Measurements from ENCODE around the gene SMARCC1. TPM values are rescaled to one million over a fixed set of nuclear protein-coding genes. Genes with fewer than 3 reads are reported as not detected.

Gene SMARCC1
- polyA plus RNA-seq, 1 experiment = 38.5 TPM

GRCh38 chr3:47782446-47783308 lies 984 bp upstream of the SMARCC1 start:
- ChIA-PET POLR2A (no interaction called here), CTCF (interaction anchor here (0.6 kb wide), 1 partner anchor 227 kb away, joined by 3 read pairs; no protein-coding TSS in a partner anchor)
- H3K4me3 ChIP-seq (ENCODE audit: low read depth, low read length) = peak overlapping the region; percentile 89
- H3K27me3 ChIP-seq (ENCODE audit: control insufficient read depth, insufficient read depth, low read length) = no peaks in the 10 kb centered on the region
- no peak for TF ChIP-seq CTCF (IDR thresholded peaks at IDR 0.05; ENCODE audit: low read depth, low read length)
- H3K9me3 ChIP-seq (ENCODE audit: control insufficient read depth, insufficient read depth, low read length) = no peaks in the 10 kb centered on the region; the same call in 1 of the 2 replicates
- peak overlapping the region; percentile 98 for H3K27ac ChIP-seq (ENCODE audit: low read depth, low read length)
- no peak for DNase-seq (ENCODE audit: low read depth, low spot score)

GRCh38 chr3:47780741-47781684 lies 680 bp downstream of the SMARCC1 start:
- H3K27ac ChIP-seq (ENCODE audit: low read depth, low read length) = peak overlapping the region; percentile 90
- ChIA-PET POLR2A (interaction anchor here (0.6 to 0.7 kb wide), 2 partner anchors 15 to 18 kb away, joined by 3 read pairs; no protein-coding TSS in a partner anchor), CTCF (interaction anchor here (0.5 kb wide), 1 partner anchor 1045 kb away, joined by 5 read pairs; no protein-coding TSS in a partner anchor)
- H3K27me3 ChIP-seq (ENCODE audit: control insufficient read depth, insufficient read depth, low read length) = no peaks in the 10 kb centered on the region
- no peak for TF ChIP-seq CTCF (IDR thresholded peaks at IDR 0.05; ENCODE audit: low read depth, low read length)
- no peak for DNase-seq (ENCODE audit: low read depth, low spot score)
- H3K4me3 ChIP-seq (ENCODE audit: low read depth, low read length) = peak overlapping the region; percentile 89
- H3K9me3 ChIP-seq (ENCODE audit: control insufficient read depth, insufficient read depth, low read length) = no peaks in the 10 kb centered on the region; the same call in 1 of the 2 replicates

GRCh38 chr3:47778746-47779145 lies 2.9 kb downstream of the SMARCC1 start:
- H3K27me3 ChIP-seq (ENCODE audit: control insufficient read depth, insufficient read depth, low read length) = no peaks in the 10 kb centered on the region
- POLR2A ChIA-PET = no interaction called here
- no peak overlapping the region; the same call in 1 of the 2 replicates for H3K4me3 ChIP-seq (ENCODE audit: low read depth, low read length)
- no peaks in the 10 kb centered on the region; the same call in 1 of the 2 replicates for H3K9me3 ChIP-seq (ENCODE audit: control insufficient read depth, insufficient read depth, low read length)
- TF ChIP-seq CTCF (IDR thresholded peaks at IDR 0.05; ENCODE audit: low read depth, low read length) = no peak
- H3K27ac ChIP-seq (ENCODE audit: low read depth, low read length) = no peak overlapping the region
- DNase-seq (ENCODE audit: low read depth, low spot score) = no peak
- CTCF ChIA-PET = no interaction called here

- Histone ChIP-seq H3K4me3 (ENCODE audit: low read depth, low read length) (no peak overlapping the region), H3K9me3 (ENCODE audit: control insufficient read depth, insufficient read depth, low read length) (no peaks in the 10 kb centered on the region), H3K27ac (ENCODE audit: low read depth, low read length) (no peak overlapping the region), H3K27me3 (ENCODE audit: control insufficient read depth, insufficient read depth, low read length) (no peaks in the 10 kb centered on the region)
- DNase-seq (ENCODE audit: low read depth, low spot score) = no peak
- no peak for TF ChIP-seq CTCF (IDR thresholded peaks at IDR 0.05; ENCODE audit: low read depth, low read length)
- ChIA-PET CTCF (interaction anchor here (1.2 kb wide), 1 partner anchor 16 kb away, joined by 6 read pairs; no protein-coding TSS in a partner anchor), POLR2A (interaction anchor here (0.7 kb wide), 1 partner anchor 42 kb away, joined by 3 read pairs; no protein-coding TSS in a partner anchor)
Observed at GRCh38 chr3:47772788-47773187, 8.9 kb downstream of the SMARCC1 start.

Measured in AG04450 (cell line).